Activated CD8-positive, alpha-beta T cell treated with anti-CD3 and anti-CD28 coated beads for 36 hours (primary cell): ENCODE measurements around the gene STAB2. TPM values are rescaled to one million over a fixed set of nuclear protein-coding genes. Genes with fewer than 3 reads are reported as not detected.

Source experiments
- ATAC-seq: fragments of 200-7000 bp; cut with Tn5 transposase; one replicate; pipeline ENCODE4 v1.10.0; 2021; ENCODE audit warnings: mild to moderate bottlenecking, moderate library complexity
- CTCF ChIA-PET: fragments of 350-600 bp; sonication (Branson Sonifier 250); formaldehyde crosslinking; loops from one replicate; lab custom pipeline; 2021; ENCODE audit warnings: antibody characterized with exemption; lab: Charles Lee
- POLR2A ChIA-PET: fragments of 350-600 bp; sonication (Branson Sonifier 250); formaldehyde crosslinking; loops from one replicate; lab custom pipeline; 2021; ENCODE audit warnings: antibody characterized with exemption; lab: Charles Lee
- DNase-seq: peaks from one replicate; pipeline ENCODE4 v3.0.0-alpha.2; 2020
- H3K27ac Mint-ChIP-seq: one replicate; pipeline ENCODE4 v1.8.0; 2021; ENCODE audit warnings: mild to moderate bottlenecking, mixed read lengths
- H3K27me3 Mint-ChIP-seq: one replicate; pipeline ENCODE4 v1.8.0; 2021; ENCODE audit warnings: mixed read lengths
- H3K36me3 Mint-ChIP-seq: one replicate; pipeline ENCODE4 v1.8.0; 2021; ENCODE audit warnings: low read depth, mixed read lengths
- H3K4me1 Mint-ChIP-seq: one replicate; pipeline ENCODE4 v1.8.0; 2021; ENCODE audit warnings: low read depth, mixed read lengths
- H3K4me3 Mint-ChIP-seq: one replicate; pipeline ENCODE4 v1.8.0; 2021; ENCODE audit warnings: mild to moderate bottlenecking, moderate library complexity, mixed read lengths
- H3K9me3 Mint-ChIP-seq: one replicate; pipeline ENCODE4 v1.8.0; 2021; ENCODE audit warnings: mixed read lengths
- intact Hi-C: fragments of 100-400 bp; cut with micrococcal nuclease; formaldehyde crosslinking; loops from one replicate; pipeline ENCODE4 v1.10.0; 2022
- total RNA-seq, 2 experiments: library from RNA; stranded (reverse); gene quantifications; one replicate each; pipeline ENCODE4 v1.2.3, GENCODE V29; 2021
- TF ChIP-seq, protein P1 (sequence below): fragments of 200-600 bp; IDR thresholded peaks from one replicate; pipeline ENCODE4 v1.8.0; 2022; ENCODE audit warnings: antibody characterized with exemption, mild to moderate bottlenecking

Gene STAB2, protein sequence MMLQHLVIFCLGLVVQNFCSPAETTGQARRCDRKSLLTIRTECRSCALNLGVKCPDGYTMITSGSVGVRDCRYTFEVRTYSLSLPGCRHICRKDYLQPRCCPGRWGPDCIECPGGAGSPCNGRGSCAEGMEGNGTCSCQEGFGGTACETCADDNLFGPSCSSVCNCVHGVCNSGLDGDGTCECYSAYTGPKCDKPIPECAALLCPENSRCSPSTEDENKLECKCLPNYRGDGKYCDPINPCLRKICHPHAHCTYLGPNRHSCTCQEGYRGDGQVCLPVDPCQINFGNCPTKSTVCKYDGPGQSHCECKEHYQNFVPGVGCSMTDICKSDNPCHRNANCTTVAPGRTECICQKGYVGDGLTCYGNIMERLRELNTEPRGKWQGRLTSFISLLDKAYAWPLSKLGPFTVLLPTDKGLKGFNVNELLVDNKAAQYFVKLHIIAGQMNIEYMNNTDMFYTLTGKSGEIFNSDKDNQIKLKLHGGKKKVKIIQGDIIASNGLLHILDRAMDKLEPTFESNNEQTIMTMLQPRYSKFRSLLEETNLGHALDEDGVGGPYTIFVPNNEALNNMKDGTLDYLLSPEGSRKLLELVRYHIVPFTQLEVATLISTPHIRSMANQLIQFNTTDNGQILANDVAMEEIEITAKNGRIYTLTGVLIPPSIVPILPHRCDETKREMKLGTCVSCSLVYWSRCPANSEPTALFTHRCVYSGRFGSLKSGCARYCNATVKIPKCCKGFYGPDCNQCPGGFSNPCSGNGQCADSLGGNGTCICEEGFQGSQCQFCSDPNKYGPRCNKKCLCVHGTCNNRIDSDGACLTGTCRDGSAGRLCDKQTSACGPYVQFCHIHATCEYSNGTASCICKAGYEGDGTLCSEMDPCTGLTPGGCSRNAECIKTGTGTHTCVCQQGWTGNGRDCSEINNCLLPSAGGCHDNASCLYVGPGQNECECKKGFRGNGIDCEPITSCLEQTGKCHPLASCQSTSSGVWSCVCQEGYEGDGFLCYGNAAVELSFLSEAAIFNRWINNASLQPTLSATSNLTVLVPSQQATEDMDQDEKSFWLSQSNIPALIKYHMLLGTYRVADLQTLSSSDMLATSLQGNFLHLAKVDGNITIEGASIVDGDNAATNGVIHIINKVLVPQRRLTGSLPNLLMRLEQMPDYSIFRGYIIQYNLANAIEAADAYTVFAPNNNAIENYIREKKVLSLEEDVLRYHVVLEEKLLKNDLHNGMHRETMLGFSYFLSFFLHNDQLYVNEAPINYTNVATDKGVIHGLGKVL (N-terminal part only)
- total RNA-seq: not detected

DNA sequence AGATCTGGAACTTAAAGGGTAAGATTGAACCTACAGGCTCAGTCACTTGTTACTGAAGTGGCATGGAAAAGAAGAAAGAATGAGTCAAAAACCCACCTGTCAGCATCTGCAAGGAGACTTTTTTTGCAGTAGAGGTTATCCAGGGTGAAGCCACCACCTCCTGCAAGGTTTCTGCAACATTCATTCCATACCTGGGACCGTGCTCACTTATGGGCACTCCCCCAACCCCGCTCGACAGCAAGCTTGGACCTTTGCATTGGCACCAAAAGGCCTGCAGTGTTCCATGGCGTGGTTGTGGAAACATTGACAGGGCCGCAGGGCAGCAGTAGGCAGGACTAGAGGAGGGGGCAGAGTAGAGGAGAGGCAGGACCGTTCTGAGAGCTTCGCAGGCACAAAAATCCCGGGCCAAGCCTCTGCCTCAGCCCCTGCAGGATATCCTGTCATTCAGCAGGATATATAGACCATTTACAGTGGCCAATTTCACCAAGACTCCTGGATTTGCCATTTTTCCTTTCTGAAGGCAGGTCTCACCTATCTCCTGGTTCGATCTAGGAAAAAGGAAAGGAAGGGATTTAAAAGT is at the start of gene STAB2:
TSS of gene STAB2 (plus strand) at position 483 of the 580 bp plus-strand sequence. CDS start 204 bp downstream, outside the sequence.
- TF ChIP-seq, protein P1, sequence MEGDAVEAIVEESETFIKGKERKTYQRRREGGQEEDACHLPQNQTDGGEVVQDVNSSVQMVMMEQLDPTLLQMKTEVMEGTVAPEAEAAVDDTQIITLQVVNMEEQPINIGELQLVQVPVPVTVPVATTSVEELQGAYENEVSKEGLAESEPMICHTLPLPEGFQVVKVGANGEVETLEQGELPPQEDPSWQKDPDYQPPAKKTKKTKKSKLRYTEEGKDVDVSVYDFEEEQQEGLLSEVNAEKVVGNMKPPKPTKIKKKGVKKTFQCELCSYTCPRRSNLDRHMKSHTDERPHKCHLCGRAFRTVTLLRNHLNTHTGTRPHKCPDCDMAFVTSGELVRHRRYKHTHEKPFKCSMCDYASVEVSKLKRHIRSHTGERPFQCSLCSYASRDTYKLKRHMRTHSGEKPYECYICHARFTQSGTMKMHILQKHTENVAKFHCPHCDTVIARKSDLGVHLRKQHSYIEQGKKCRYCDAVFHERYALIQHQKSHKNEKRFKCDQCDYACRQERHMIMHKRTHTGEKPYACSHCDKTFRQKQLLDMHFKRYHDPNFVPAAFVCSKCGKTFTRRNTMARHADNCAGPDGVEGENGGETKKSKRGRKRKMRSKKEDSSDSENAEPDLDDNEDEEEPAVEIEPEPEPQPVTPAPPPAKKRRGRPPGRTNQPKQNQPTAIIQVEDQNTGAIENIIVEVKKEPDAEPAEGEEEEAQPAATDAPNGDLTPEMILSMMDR: no peak
- no peak for ATAC-seq

DNA sequence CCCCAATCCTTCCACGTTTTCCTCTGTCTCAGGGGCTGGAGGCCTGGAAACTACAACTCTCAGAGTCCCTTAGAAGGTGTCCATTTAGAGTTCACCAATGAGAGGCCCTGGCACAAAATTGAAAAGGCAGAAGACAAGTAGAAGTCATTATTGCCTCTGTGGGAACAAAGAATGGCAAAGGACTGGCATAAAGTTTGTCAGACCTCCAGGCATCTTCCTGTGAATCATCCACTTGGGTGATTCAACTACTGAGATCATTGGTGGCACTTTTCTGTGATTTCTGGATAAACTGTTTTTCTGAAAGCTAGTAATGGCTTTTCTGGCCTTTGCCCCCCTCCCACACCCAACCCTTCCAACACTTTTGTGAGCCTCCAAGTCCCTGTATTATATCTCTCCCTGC is 48.7 kb upstream of the STAB2 start:
- Mint-ChIP-seq H3K4me1 (peaks cover 6% of the 10 kb centered on the region), H3K4me3 (no peak overlapping the region), H3K27ac (no peak overlapping the region), H3K9me3 (no peaks in the 10 kb centered on the region), H3K27me3 (peaks cover 3% of the 10 kb centered on the region), H3K36me3 (no peaks in the 10 kb centered on the region)
- peak; percentile 53 for ATAC-seq
- no peak for DNase-seq
- ChIA-PET CTCF (interaction anchor here (4.7 kb wide), 1 partner anchor 10 kb away, joined by 18 read pairs; no protein-coding TSS in a partner anchor), POLR2A (no interaction called here)
- TF ChIP-seq, protein P1: no peak
- intact Hi-C loops: no loop called here

More for the DNA sequence above, at the start of gene STAB2:
- Mint-ChIP-seq H3K36me3 (no peaks in the 10 kb centered on the region), H3K9me3 (no peaks in the 10 kb centered on the region), H3K27ac (no peak within 1 kb of the TSS), H3K4me1 (no peaks in the 10 kb centered on the region), H3K4me3 (no peak within 1 kb of the TSS), H3K27me3 (peaks cover 8% of the 10 kb centered on the region)
- intact Hi-C loops: no loop called here
- no peak for DNase-seq
- POLR2A ChIA-PET: no interaction called here
- CTCF ChIA-PET: no interaction called here

DNA sequence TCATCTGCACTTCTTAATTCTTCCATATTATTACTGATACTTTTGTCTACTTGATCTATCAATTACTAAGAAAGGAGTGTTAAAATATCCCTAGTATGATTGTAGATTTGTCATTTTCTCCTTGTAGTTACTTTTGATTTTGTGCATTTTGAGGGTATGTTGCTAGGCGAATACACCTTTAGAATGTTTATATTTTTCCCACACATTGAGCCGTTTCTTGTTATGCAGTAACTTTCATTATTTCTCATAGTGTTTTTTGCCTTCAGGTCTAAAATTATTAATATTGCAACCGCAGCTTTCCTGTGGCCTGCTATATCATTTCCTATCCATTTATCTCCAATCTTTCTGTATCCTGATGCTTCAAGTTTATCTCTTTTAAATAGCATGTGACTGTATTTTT is 46.8 kb upstream of the STAB2 start:
- ATAC-seq (no peak), DNase-seq (no peak)
- Mint-ChIP-seq H3K36me3 (no peaks in the 10 kb centered on the region), H3K27me3 (no peaks in the 10 kb centered on the region), H3K27ac (no peak overlapping the region), H3K9me3 (no peaks in the 10 kb centered on the region), H3K4me3 (no peak overlapping the region), H3K4me1 (peaks cover 6% of the 10 kb centered on the region)
- ChIA-PET POLR2A (interaction anchor here (0.6 to 2.0 kb wide), 2 partner anchors 10 to 78 kb away, joined by 3 to 4 read pairs; no protein-coding TSS in a partner anchor), CTCF (interaction anchor here (0.5 to 4.7 kb wide), 3 partner anchors 8 to 591 kb away, joined by 3 to 18 read pairs (median 3); no protein-coding TSS in a partner anchor)
- TF ChIP-seq, protein P1: no peak
- intact Hi-C loops: loop anchor here (10.0 kb wide), 1 partner anchor 216 kb away; no protein-coding TSS in a partner anchor

DNA sequence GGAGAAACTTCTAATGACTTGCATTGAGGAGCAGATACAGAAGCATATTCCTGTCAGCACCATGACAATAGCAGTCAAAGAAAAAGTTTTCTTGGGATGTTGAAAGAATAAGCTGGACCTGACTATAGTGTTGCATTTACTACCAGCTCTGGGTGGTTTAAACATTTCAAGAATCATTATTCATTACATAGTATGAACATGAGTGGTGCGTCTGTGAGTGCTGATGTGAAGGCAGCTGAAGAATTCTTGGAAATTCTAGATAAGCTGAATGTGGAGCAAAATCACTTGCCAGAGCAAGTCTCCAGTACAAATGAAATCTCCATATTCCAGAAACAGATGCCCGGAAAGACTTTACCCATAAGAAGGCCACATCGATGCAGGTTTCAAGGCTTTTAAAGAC is 45.0 kb upstream of the STAB2 start:
- intact Hi-C loops: loop anchor here (10.0 kb wide), 1 partner anchor 217 kb away; no protein-coding TSS in a partner anchor

More for the DNA sequence above, 45.0 kb upstream of the STAB2 start:
- Mint-ChIP-seq H3K36me3 (no peaks in the 10 kb centered on the region), H3K4me1 (peaks cover 6% of the 10 kb centered on the region), H3K4me3 (no peak overlapping the region), H3K9me3 (no peaks in the 10 kb centered on the region), H3K27ac (no peak overlapping the region), H3K27me3 (peaks cover 4% of the 10 kb centered on the region)
- ATAC-seq (no peak), DNase-seq (no peak)
- CTCF ChIA-PET: interaction anchor here (1.0 kb wide), 1 partner anchor 659 kb away, joined by 3 read pairs; no protein-coding TSS in a partner anchor
- TF ChIP-seq, protein P1: no peak
- POLR2A ChIA-PET: interaction anchor here (0.8 to 2.0 kb wide), 2 partner anchors 12 to 38 kb away, joined by 3 to 4 read pairs; no protein-coding TSS in a partner anchor
